A673 (cell line): ENCODE results near the gene DHRS13.

ENCODE experiments used
- EZH2 ChIP-seq: fragments of 200-600 bp; sonication (generic); IDR thresholded peaks from 2 replicates; pipeline ENCODE4 v1.6.1; 2017; ENCODE audit warnings: borderline replicate concordance, low read depth, mild to moderate bottlenecking, mixed read lengths, antibody characterized with exemption, low read length; ENCODE audit not compliant: poor library complexity, severe bottlenecking
- TF ChIP-seq, protein P1 (sequence below): fragments of 300-800, 200-600 bp; sonication (generic); conservative IDR thresholded peaks from 2 replicates; pipeline ENCODE4 v1.5.1; 2017; ENCODE audit warnings: low read depth, mild to moderate bottlenecking, antibody characterized with exemption, low read length, moderate library complexity, mixed read lengths

DNA sequence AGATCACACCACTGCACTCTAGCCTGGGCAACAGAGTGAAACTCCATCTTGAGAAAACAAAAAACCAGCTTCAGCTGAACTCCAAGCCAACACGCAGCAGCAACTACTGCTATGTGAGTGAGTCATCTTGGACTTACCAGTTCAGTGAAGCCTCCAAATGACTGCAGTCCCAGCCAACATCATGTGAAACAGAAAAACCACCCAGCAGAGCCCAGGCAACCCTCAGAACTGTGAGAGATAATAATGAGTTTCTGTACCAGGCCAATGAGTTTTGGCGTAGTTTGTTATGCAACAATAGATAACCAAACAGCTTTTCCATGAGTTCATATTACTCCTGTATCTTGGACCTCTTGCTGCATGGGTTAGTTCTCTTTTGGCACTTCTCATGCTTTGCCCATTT lies 25.2 kb upstream of the DHRS13 start:
- TF ChIP-seq, protein P1, sequence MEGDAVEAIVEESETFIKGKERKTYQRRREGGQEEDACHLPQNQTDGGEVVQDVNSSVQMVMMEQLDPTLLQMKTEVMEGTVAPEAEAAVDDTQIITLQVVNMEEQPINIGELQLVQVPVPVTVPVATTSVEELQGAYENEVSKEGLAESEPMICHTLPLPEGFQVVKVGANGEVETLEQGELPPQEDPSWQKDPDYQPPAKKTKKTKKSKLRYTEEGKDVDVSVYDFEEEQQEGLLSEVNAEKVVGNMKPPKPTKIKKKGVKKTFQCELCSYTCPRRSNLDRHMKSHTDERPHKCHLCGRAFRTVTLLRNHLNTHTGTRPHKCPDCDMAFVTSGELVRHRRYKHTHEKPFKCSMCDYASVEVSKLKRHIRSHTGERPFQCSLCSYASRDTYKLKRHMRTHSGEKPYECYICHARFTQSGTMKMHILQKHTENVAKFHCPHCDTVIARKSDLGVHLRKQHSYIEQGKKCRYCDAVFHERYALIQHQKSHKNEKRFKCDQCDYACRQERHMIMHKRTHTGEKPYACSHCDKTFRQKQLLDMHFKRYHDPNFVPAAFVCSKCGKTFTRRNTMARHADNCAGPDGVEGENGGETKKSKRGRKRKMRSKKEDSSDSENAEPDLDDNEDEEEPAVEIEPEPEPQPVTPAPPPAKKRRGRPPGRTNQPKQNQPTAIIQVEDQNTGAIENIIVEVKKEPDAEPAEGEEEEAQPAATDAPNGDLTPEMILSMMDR = no peak
- no peak for TF ChIP-seq EZH2
